KOPT-K1 (cell line): Measurements from ENCODE around the gene ACBD5.

Source experiments
- H3K27ac ChIP-seq: fragments of 200-600 bp; sonication (generic); 2 replicates; pipeline ENCODE4 v1.5.1; 2016; ENCODE audit warnings: antibody characterized with exemption, mild to moderate bottlenecking, low read depth, low read length; ENCODE audit not compliant: poor library complexity, severe bottlenecking
- H3K36me3 ChIP-seq: fragments of 200-600 bp; sonication (generic); 2 replicates; pipeline ENCODE4 v1.5.1; 2017; ENCODE audit warnings: antibody characterized with exemption, mild to moderate bottlenecking, low read length, moderate library complexity; ENCODE audit not compliant: insufficient read depth
- H3K9me3 ChIP-seq: fragments of 200-600 bp; sonication (generic); 2 replicates; pipeline ENCODE4 v1.5.1; 2017; ENCODE audit warnings: antibody characterized with exemption, low read length, mild to moderate bottlenecking; ENCODE audit not compliant: insufficient read depth, poor library complexity, severe bottlenecking

Gene ACBD5

DNA sequence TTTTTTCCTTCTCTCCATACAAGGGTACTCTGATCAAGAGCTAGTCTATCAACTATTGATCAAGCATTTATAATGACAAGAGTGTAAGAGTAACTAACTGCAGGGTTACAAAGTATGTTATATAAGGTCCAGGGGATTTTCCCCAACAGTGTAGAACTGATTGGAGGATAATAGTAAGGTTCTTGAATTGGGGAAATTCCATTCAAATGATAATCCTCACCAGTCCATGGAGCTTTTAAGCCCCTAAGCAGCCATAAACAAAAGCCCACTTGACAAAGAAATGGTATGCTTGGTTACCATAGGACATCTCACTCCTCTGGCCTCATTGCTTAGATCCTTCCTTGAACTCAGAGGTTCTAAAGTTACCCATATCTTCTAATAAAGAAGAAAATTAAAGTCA lies 94.7 kb downstream of the ACBD5 start:
- Histone ChIP-seq H3K9me3 (no peaks in the 10 kb centered on the region), H3K36me3 (peaks cover 95% of the 10 kb centered on the region), H3K27ac (no peak overlapping the region)
